IgD-negative memory B cell (primary cell): ENCODE measurements around the gene NISCH. TPM values are rescaled to one million over a fixed set of nuclear protein-coding genes. Genes with fewer than 3 reads are reported as not detected.

ENCODE experiments used
- H3K27ac Mint-ChIP-seq, 3 donors: one replicate each; pipeline ENCODE4 v1.8.0; 2020 to 2022; ENCODE audit warnings: mild to moderate bottlenecking in 3 of 3, mixed read lengths in 3 of 3, moderate library complexity in 1 of 3
- H3K27me3 Mint-ChIP-seq: one replicate; pipeline ENCODE4 v1.8.0; 2021; ENCODE audit warnings: mixed read lengths
- H3K36me3 Mint-ChIP-seq: one replicate; pipeline ENCODE4 v1.8.0; 2020; ENCODE audit warnings: mild to moderate bottlenecking, mixed read lengths
- H3K4me1 Mint-ChIP-seq, 3 donors: one replicate each; pipeline ENCODE4 v1.8.0; 2020 to 2022; ENCODE audit warnings: mixed read lengths in 3 of 3, mild to moderate bottlenecking in 1 of 3
- H3K4me3 Mint-ChIP-seq, 4 donors: one replicate each; pipeline ENCODE4 v1.8.0; 2020 to 2022; ENCODE audit warnings: mild to moderate bottlenecking in 4 of 4, mixed read lengths in 4 of 4, moderate library complexity in 3 of 4
- H3K9me3 Mint-ChIP-seq, 3 donors: one replicate each; pipeline ENCODE4 v1.8.0; 2020 to 2021; ENCODE audit warnings: mixed read lengths in 3 of 3, mild to moderate bottlenecking in 1 of 3
- polyA plus RNA-seq: library from polyadenylated mRNA; unstranded; fragments of 300-500 nt; fragmentation: Illumina TruSeq; gene quantifications from one replicate; pipeline ENCODE4 v1.2.3, GENCODE V29; 2021

Gene NISCH
- polyA plus RNA-seq, 1 donor from 2014 or later: 25.2 TPM

DNA sequence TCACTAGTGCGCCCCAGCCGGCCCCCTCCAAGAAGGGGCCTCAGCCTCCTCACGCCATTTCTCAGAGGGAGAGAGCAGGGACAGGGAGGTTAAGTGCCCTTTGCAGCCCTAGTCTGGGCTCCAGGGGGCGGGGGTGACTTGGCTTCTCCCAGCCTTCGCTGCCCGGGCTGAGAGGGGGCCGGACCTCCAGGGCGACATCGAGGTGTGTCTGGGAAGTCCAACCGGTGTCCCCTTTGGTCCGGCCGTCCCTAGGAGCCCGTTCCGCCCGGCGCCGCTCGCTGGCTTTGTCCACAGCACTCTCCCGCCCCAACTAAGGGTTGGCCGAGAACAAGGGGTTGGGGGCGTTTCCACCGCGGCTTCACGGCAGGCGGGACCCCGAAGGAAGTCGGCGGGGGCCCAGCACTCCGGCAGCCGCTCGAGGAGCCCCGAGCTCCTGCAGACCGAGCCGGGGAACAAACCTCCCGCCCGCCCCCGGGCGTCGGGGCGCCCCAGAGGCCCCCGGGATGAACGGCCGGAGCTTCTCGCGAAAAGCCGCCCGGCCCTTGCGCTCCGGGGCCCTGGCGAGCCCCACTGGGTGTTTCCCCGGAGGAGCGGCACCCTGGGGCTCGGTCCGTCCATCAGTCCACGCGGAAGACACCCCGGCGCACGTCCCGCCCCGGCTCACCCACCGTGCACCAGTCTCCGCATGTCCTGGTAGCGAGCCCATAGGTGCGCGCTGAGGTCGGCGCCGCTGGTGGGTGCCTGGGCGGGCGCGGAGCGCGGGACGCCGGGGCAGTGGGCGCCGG, 77.6 kb downstream of the NISCH start:
- peak overlapping the region in 2 of 3 donors; percentile 43 to 92 for H3K27ac Mint-ChIP-seq
- peaks cover 1% of the 10 kb centered on the region for H3K36me3 Mint-ChIP-seq
- H3K27me3 Mint-ChIP-seq: no peaks in the 10 kb centered on the region
- peak overlapping the region; percentile 74 to 92 (median 84) for H3K4me3 Mint-ChIP-seq
- H3K9me3 Mint-ChIP-seq: no peaks in the 10 kb centered on the region
- peaks cover 22 to 29% (median 23%) of the 10 kb centered on the region in 3 donors for H3K4me1 Mint-ChIP-seq

DNA sequence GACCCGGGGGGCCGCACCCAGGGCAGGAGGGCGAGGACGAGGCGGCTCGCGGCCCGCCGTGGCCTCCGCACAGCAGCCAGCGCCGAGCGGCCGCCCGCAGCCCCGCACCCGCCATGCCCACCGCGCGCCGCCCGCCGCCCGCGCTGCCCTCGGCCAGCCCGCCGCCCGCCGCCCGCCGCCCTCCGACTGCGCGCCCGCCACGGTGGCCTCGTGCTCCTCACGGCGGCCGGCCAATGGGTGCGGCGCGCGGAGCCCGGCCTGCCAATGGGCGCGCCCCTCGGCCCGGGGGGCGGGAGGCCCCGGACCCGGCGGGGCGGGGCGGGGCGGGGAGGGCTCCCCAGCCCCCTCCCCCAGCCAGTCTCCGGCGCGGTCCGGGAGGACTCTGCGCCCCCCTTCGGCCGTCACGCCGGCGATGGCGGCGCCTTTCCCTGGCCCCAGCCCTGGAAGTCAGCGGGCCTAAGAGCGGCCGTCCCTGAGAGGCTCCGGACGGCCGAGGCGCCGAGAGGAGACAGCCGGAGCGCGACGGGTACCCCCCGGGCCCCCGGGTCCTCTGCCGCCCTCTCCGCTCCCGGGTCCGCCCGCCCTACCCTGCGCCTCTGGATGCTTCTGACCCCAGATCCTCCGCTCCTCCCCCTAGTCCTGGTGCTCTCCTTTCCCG, 78.3 kb downstream of the NISCH start, which contains the start of gene NT5DC2:
Gene NT5DC2, minus strand, starts transcription at position 235 of the 658 bp plus-strand sequence. Its CDS starts 120 bp downstream, at position 115.
- Mint-ChIP-seq H3K4me3 (peak within 1 kb of the TSS; percentile 74 to 98 (median 92)), H3K9me3 (no peaks in the 10 kb centered on the region), H3K27ac (peak within 1 kb of the TSS; percentile 85 to 97 (median 91)), H3K27me3 (no peaks in the 10 kb centered on the region), H3K4me1 (peaks cover 26 to 33% (median 27%) of the 10 kb centered on the region in 3 donors), H3K36me3 (peaks cover 1% of the 10 kb centered on the region)

DNA sequence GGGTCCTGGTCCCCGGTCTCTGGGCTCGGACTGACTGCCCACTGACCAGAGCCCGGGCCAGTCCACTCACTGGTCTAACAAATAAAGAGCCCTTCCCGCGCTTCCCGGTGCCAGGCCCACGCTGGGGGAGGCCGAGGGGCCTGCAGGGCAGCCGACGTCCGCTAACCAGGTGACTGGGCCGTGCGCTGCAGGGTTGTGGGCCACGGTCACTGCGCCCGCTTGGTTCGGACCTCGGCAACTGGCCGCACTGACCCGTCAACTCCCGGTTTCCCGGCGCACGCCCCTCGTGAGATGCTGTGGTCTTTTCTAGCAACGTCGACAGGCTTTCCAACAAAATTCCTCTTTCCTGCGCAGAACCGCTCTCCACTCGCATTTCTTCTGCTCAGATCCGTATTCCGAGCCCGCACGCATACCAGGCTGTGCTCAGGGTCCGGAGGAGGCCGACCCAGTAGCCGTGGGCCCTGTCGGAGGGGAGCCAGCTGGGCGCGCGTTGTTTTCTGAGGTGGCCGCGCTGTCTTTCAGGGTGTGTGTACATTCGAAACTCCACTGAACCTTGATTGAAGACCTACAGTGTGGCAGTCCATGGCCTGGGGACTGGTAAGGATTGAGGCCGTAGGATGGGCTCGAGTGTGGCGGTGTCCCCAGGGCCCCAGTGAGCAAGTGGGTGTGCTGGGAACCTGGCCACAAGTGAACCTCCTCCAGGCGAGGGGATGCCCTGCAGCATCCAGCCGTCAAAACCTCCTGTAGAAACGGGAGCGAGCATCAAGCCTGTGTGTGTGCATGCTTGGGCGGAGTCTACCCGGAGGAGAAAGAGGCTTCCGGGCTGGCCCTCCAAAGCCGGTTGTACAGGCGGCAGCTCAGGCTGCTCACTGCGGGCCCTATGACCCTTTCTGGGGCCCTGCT, 79.1 kb downstream of the NISCH start:
- Mint-ChIP-seq H3K36me3 (peaks cover 1% of the 10 kb centered on the region), H3K27me3 (no peaks in the 10 kb centered on the region), H3K9me3 (no peaks in the 10 kb centered on the region), H3K4me3 (peak overlapping the region; percentile 72 to 98 (median 86)), H3K27ac (peak overlapping the region; percentile 85 to 97 (median 91)), H3K4me1 (peaks cover 31 to 37% (median 33%) of the 10 kb centered on the region in 3 donors)

DNA sequence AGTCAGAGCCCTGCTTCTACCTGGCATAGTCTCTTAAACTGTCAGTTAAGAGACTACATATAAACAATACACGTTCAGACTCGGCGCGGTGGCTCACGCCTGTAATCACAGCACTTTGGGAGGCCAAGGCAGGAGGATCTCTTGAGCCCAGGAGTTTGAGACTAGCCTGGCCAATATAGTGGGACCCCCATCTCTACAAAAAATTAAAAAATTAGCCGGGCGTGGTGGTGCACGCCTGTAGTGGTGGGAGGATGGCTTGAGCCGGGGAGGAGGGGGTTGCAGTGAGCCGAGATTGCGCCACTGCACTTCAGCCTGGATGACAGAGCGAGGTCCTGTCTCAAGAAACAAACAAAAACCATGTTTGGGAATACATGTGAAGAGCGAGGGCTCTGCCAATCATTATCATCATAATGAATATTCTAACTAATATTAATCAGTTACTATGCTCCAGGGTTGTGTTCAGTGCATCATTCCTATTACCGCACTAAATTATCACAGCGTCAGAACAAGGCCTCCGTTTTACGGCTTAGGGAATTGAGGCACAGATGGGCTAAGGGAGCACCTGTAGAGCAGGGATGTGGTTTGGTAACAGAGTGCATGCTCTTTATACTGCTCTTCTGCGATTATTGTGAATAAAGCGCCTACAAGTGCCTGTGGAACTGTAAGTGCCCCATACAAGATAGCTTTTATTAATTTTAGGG, 80.2 kb downstream of the NISCH start:
- Mint-ChIP-seq H3K9me3 (no peaks in the 10 kb centered on the region), H3K27me3 (no peaks in the 10 kb centered on the region)

DNA sequence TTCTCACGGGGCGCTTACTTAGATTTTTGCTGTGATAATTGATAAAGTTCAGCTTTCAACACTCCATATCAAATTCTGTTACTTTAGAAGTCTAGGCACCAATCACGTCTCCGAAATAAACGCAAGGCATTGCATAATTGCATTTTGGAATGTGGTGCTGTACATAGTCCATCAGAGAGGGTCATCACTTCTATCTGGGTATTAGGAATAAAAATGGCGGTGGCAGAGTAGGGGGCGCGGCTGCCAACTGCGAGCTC, 80.6 kb downstream of the NISCH start:
- no peaks in the 10 kb centered on the region for H3K9me3 Mint-ChIP-seq
- H3K4me3 Mint-ChIP-seq: peak overlapping the region; percentile 98 to 100 (median 99)
- H3K36me3 Mint-ChIP-seq: peaks cover 1% of the 10 kb centered on the region
- no peaks in the 10 kb centered on the region for H3K27me3 Mint-ChIP-seq
- H3K27ac Mint-ChIP-seq: peak overlapping the region; percentile 97 to 100 (median 98)
- H3K4me1 Mint-ChIP-seq: peaks cover 31 to 37% (median 33%) of the 10 kb centered on the region in 3 donors

More for the DNA sequence above, 80.2 kb downstream of the NISCH start:
- H3K4me3 Mint-ChIP-seq: peak overlapping the region; percentile 98 to 100 (median 99)
- H3K4me1 Mint-ChIP-seq: peaks cover 31 to 37% (median 33%) of the 10 kb centered on the region in 3 donors
- peak overlapping the region; percentile 97 to 100 (median 98) for H3K27ac Mint-ChIP-seq
- peaks cover 1% of the 10 kb centered on the region for H3K36me3 Mint-ChIP-seq

DNA sequence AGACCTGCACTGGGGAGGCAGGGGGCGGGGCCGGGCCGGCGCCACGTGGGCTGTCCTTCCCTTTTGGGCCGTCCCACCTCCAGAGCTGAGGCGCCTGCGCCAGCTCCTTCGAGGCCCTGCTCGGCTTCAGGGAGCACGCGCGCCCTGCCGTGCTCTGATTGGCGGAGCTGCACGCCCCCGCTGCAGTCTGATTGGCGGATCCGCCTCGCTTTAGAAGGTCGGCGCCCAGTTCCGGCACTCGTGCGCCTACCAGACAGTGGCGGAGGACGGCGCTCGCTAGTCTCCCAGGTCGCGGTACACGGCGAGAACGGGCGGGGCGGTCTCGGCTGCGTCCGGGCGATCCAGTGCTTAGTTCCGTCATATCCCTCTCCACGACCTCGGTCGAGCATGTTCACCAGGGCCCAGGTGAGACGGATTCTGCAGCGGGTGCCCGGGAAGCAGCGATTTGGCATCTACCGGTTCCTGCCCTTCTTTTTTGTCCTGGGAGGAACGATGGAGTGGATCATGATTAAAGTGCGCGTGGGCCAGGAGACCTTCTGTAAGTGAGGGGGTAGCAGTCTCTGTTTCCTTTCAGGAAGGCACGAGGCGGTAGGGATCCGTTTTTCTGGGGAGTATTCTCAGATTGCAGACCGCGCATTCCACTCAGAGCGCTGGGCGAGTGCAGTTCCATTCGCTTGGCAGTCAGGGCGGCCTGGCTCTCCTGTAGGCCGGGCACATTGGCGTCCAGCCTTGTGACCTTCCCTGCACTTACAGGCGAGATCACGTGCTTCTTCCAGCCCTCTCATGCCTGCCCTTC, 81.2 kb downstream of the NISCH start, which contains the start of gene UQCC5:
Gene UQCC5, plus strand, starts transcription at position 237 of the 796 bp plus-strand sequence. Its CDS starts 151 bp downstream, at position 388.
- peak within 1 kb of the TSS; percentile 97 to 100 (median 98) for H3K27ac Mint-ChIP-seq
- peaks cover 31 to 37% (median 33%) of the 10 kb centered on the region in 3 donors for H3K4me1 Mint-ChIP-seq
- H3K36me3 Mint-ChIP-seq: peaks cover 1% of the 10 kb centered on the region

DNA sequence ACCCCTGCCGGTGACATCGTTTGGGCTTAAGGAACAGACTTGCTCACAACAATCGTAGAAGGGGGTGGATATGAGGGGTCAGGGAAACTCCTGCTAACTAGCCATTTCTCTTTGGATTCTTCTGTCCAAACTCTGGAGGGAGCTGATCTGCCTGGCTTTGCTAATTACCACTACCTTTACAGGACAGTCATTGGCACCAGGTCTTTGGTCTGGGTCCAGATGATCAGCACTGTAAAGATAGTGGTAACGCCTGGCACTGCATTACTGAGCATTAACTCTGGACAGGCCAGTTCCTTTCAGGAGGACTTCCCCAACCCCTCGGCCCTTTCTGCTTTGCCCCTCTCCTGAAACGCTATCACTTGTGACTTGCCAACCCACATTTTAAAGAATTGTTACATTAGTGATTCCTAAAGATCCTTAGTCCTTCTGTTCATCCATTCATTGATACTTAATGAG, 81.8 kb downstream of the NISCH start:
- Mint-ChIP-seq H3K4me1 (peaks cover 30 to 37% (median 32%) of the 10 kb centered on the region in 3 donors), H3K4me3 (peak overlapping the region; percentile 98 to 100 (median 99)), H3K27ac (peak overlapping the region; percentile 97 to 100 (median 98)), H3K9me3 (no peaks in the 10 kb centered on the region), H3K27me3 (no peaks in the 10 kb centered on the region), H3K36me3 (peaks cover 1% of the 10 kb centered on the region)

More for the DNA sequence above, 81.2 kb downstream of the NISCH start, which contains the start of gene UQCC5:
- Mint-ChIP-seq H3K9me3 (no peaks in the 10 kb centered on the region), H3K4me3 (peak within 1 kb of the TSS; percentile 98 to 100 (median 99)), H3K27me3 (no peaks in the 10 kb centered on the region)

DNA sequence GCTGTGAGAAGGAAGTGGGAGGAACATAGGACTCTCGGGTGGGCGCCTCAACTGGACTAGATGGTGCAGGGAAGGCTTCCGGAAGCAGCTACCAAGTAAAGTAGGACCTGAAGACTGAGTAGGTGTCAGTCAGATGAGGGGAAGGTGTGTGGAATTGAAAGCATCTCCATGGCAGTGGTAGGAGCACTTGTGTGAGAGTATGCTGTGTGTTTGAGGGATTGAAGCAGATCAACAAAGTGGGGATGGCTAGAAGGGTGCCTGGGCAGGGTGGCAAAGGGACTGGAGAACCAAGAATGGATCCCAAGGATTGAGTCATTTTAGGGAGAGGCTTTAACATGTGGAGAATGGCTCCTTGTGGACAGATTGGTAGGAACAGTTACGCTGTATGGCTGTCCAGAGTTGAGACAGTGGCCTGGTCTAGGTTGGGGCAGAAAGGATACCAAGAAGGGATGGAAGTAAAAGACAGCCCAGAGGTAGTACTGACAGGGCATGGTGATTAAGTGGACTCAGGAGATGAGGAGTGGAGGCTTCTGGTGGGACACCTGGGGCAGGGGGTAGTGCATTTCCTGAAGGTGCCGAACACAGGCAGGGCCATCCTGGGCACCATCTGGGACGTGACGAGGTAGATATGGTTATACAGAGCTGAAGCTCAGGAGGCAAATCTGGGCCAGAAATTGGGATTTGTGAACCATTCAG, 82.5 kb downstream of the NISCH start:
- Mint-ChIP-seq H3K4me3 (peak overlapping the region; percentile 98 to 100 (median 99)), H3K36me3 (peaks cover 1% of the 10 kb centered on the region), H3K4me1 (peaks cover 25 to 32% (median 28%) of the 10 kb centered on the region in 3 donors), H3K27me3 (no peaks in the 10 kb centered on the region), H3K9me3 (no peaks in the 10 kb centered on the region), H3K27ac (peak overlapping the region; percentile 39 to 100 (median 97))

DNA sequence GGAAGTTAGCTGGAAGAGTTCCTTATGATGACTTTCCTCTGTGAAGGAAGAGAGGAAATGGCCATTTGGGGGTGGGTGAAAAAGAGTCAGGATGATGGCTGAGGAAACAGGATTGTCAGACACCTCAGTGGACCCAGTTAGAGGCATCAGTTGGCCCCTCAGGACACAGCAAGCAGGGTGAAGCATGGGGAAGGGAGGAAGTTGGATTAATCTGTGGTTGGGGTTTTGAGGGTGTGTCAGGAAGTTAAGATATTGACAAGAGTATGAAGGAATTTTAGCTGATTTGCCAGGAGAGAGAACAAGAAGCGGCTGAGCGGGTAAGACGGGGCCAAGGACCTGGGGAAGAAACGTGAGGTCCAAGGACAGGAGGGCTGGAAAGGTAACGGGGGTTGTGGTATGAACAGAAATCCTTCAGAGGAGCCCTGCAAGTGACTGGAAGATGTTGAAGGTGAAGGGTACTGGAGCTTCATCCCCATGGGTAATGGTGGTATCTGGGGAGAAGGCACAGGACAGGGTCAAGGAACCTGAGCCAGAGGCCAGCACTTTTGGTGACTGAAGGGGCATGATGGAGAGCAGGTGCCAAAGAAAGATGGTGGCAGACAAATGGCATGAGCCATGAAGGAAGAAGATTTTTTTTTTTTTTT, 83.7 kb downstream of the NISCH start:
- Mint-ChIP-seq H3K27ac (peak overlapping the region; percentile 4 to 86 (median 70)), H3K27me3 (no peaks in the 10 kb centered on the region), H3K4me3 (peak overlapping the region in 3 of 4 donors; percentile 30 to 60 (median 43)), H3K9me3 (no peaks in the 10 kb centered on the region), H3K4me1 (peaks cover 25 to 32% (median 28%) of the 10 kb centered on the region in 3 donors), H3K36me3 (peaks cover 1% of the 10 kb centered on the region)

DNA sequence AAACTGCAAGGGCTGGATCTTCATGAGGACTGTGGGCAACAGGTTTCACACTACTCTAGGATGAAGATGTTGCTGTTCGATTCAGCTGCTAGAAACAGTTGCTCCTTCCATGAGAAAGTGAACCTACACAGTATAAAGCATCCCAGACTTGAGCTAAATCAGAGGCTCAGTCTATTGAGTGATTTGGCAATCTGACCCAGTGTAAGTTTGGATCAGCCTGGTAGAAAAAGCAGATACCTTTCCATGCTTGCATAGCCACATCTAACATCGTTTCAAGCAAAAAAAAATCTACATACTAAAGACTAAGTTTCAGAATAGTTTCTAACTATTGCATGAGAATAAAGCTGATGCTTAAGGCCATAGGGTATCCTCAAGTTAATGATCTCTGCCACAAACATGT, 85.6 kb downstream of the NISCH start:
- Mint-ChIP-seq H3K27me3 (no peaks in the 10 kb centered on the region), H3K27ac (peak overlapping the region in 1 of 3 donors; percentile 19), H3K4me3 (peak overlapping the region in 1 of 4 donors; percentile 39), H3K4me1 (peaks cover 22 to 23% (median 22%) of the 10 kb centered on the region in 3 donors), H3K36me3 (peaks cover 1% of the 10 kb centered on the region), H3K9me3 (no peaks in the 10 kb centered on the region)
